HG02642 (cell line): ENCODE data around the gene NGRN.
"Not testable (repeated sequence)": the region's sequence is repeated elsewhere in the genome, so short reads cannot be mapped to it uniquely, and the experiment has no call there.

Source experiments
- ATAC-seq: cut with Tn5 transposase; IDR thresholded peaks from one replicate; pipeline ENCODE4 v1.9.1; 2021; ENCODE audit warnings: mild to moderate bottlenecking; ENCODE audit not compliant: unreplicated experiment, poor library complexity

NGRN gene

DNA sequence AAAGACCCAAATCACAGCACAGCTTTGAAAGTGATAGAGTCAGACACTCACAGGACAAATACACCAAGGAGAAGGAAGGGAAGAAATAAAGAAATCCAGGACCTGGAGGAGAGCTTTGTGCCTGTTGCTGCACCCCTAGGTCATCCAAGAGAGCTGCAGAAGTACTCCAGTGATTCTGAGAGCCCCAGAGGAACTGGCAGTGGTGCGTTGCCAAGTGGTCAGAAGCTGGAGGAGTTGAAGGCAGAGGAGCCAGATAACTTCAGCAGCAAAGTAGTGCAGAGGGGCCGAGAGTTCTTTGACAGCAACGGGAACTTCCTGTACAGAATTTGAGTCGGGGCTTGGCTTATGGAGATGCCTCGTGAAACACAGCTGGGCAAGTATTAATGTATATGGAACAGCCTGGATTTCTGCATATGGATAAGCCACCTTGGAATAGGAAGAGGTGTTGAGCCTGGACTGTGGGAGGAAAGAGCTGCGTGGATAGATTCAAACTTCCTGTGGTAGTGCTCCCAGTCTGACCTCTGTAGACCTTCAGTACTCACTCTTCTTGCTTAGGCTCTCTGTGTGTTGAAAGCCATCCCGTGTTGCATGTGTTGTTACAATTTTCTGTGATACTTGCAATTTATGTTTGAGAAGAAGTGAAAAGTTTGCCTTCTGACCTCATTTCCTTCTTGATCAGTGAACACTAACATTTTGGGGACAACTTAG, 6.1 kb downstream of the NGRN start:
- ATAC-seq, result no peak

DNA sequence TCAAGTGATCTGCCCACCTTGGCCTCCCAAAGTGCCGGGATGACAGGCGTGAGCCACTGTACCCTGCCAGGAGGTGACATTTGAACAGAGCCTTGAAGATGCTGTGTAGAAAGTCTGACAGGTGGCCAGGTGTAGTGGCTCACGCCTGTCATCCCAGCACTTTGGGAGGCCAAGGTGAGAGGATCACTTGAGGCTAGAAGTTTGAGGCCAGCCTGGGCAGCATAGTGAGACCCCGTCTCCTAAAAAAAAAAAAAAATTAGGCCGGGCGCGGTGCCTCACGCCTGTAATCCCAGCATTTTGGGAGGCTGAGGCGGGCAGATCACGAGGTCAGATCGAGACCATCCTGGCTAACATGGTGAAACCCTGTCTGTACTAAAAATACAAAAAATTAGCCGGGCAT, 13.0 kb downstream of the NGRN start:
- ATAC-seq, result not testable (repeated sequence)

GRCh38 chr15:90280743-90281142, 15.3 kb downstream of the NGRN start:
- not testable (repeated sequence) for ATAC-seq

GRCh38 chr15:90281637-90282036, 16.2 kb downstream of the NGRN start:
- not testable (repeated sequence) for ATAC-seq

- no peak for ATAC-seq
Measured at GRCh38 chr15:90286678-90287077, 21.2 kb downstream of the NGRN start.

DNA sequence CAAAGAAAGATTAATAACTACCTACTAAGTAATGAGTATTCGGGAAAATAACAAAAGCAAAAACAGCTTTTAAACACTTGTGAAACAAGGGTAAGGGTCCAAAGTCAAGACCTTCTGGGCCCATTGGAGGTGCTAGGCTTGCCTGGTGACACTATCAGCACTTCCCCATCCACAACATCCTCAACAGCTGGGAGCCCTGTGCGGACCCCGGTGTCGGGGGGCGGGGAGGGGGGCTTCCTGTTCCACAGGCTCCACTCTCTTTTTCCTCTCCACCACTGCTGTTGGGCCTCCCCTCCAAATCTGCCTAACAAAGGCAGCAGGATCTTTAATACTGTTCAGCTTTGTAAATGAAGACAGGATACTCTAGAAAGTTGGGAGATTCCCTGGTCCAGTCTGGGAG, 21.6 kb downstream of the NGRN start:
- no peak for ATAC-seq

DNA sequence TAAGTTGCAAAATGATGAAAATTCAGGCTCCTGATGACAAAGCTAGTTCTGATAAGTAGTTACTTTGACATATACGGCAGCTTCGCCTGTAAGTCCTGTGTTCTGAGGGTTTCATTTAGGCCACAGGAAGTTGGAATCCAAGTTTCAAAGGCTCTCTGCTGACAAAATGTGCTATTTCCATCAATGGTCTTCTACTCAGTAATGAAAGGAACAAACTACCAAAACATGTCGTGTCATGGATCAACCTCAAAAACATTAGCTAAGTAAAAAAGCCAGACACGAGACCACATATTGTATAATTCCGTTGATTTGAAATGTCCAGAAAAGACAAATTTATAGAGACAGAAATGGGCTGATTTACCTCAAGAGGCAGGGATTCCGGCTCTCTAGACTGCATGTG, 22.5 kb downstream of the NGRN start:
- ATAC-seq, result no peak

DNA sequence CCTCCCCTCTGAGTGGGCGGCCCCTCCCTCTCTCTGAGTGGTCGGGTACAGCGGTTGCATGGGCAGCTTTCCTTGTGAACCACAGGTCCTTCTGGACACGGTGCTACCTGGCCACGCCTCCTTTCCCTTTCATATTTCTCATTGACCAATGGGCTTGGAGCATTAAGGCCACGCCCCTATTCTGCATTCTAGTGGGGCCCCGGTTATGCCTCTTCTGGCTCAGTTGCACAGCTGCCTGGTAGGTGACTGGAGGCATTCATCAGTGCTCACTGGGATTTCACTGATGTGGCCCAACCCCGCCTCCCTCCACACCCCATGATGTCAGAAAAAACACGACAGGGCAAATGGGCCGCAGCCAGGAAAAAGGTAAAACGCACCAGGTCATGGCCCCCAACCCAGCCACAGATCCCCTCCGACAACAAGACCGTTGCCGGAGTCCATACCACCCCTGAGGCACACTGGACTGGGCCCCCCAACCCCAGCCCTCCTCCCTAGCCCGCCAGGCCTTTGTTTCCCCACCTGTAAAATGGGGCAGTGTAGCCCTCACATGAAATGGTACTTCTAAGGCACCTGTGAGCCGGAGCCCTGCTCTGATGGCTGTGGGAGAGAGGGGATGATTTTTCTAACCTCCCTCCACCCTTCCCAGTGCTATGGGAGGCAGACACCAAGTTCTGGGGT, 26.3 kb downstream of the NGRN start:
- ATAC-seq, result no peak

DNA sequence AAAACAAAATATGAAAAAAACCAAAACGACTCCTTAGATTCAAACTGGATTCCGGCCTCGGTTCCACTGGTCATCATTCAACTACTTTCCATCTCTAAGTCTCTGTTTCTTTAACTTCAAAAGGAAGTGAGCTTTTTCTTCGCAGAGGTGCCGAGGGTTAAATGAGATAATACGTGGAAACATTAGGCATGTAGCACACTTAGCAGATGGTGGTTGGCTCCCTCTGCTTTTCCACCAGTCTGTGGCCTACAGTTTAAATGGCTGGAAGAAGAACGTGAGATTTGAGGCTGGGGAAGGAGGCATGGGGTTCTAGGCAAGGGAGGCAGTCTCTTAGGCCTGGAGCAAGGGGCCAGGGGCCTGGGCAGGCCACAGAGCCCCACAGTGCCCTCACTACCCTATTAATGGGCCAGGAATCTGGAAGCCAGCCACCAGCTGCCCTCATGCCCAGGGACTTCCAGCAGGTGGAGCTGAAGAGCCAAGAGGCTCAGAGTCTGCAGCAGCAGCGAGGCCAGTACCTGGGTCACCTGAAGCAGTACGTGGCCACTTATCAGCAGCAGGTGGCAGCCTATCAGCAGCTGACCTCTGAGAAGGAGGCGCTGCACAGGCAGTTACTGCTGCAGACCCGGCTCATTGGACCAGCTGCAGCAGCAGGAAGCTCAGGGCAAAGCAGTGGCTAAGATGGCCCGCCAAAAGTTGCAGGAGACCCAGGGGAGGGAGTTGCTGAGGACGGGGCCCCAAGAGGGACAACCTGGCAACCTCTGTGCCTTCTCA, 27.8 kb downstream of the NGRN start:
- not testable (repeated sequence) for ATAC-seq

GRCh38 chr15:90294159-90294558, 28.7 kb downstream of the NGRN start:
- ATAC-seq, result no peak

DNA sequence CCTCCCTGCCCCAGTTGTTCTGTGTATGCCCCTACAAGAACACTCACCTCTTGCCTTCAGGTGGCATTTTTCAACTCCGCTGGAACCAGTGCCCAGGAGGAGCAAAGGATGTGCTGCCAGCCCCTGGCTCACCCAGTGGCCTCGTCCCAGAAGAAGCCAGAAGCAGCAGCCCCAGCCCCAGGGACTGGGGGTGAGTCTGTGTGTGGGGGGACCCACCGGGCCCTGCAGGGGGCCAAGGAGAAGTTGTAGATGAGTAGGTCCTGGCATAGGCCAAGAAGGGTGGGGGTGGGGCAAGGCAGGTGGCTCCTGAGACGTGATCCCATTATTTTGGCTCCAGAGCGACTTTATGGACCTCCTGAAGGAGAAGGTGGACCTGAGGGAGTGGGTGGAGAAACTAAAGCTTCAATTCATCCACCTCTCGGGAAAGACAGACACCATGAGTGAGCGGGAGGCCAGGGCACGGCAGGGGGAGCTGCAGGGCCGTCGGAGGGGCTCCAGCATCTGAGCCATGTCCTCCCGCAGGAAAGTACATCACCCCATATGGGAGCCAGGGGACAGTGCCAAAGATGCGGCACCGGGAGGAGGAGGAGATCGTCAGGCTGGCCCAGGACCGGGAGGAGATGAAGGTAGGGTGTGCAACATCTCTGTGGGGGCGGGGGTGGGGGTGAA, 29.3 kb downstream of the NGRN start:
- no peak for ATAC-seq

DNA sequence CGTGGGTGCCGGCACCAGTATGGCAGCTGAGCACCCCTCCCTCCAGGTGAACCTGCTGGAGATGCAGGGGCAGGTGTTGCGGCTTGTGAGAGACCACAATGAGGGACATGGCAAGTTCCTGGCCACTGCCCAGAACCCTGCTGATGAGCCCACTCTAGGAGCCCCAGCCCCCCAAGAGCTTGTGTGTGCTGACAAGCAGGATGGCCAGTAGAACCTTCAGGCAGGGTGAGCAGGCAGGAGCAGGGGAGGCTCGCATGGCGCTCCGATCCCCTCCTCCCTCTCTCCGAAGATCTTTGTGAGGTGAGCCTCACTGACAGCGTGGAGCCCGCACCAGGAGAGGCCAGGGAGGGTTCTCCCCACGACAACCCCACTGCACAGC, 29.8 kb downstream of the NGRN start:
- no peak for ATAC-seq

GRCh38 chr15:90296316-90296884, 30.9 kb downstream of the NGRN start:
- not testable (repeated sequence) for ATAC-seq

DNA sequence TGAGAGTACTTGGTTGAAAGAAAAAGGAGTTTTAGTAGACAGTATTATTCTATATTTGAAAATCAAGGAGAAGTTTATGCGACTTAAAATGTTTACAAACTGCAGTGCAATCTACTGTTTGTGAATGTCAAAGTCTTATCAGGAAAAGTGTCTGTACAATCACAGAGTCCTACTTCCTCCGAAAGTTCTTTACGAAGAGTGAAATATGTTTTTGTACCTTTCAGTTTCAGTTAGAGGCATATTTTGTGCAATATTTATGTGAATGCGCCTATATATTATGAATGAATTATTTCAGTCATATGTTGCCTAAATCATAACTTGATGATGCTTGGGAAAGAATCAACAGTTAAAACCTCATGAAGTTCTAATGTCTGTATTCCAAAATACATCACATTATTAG, 31.5 kb downstream of the NGRN start:
- no peak for ATAC-seq

GRCh38 chr15:90300541-90300940, 35.1 kb downstream of the NGRN start:
- no peak for ATAC-seq

GRCh38 chr15:90300988-90301706, 35.7 kb downstream of the NGRN start:
- ATAC-seq, result no peak

DNA sequence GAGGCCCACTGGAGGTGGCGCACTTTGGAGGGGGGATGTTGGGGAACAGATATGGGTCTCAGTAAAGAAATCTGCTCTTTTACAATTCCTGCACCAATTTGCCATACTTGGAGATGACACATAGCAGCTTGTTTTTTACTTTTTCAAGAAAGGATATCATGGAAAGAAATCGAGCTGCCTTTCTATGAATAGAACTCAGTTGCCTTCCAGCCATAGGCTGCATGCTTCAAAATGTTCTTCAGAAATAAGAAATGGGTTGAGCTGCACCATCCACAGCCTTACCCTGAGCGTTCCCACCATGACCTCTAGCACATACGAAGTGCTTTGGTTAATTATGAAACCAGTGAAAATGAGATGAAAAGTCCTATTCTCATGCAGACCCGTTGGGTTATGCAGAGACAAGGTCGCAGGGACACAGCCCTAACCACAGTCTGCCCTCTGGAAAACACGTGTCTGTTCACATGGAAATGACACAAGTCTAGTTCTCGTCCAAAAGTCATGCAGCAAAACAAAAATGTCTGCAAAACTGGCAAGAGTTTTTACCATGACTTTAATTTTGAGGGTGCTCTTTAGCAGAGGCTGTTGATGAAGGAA, 36.3 kb downstream of the NGRN start:
- no peak for ATAC-seq

DNA sequence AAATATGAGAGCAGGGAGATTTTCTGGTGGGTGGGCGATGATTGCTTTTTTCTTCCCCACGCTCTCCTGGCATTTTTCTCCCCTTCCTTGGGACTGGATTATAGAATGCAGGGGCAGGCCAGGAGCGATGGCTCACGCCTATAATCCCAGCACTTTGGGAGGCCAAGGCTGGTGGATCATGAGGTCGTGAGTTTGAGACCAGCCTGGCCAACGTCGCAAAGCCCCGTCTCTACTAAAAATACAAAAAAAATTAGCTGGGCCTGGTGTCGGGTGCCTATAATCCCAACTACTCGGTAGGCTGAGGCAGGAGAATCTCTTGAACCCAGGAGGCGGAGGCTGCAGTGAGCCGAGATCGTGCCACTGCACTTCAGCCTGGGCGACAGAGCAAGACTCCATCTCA, 39.9 kb downstream of the NGRN start:
- not testable (repeated sequence) for ATAC-seq

DNA sequence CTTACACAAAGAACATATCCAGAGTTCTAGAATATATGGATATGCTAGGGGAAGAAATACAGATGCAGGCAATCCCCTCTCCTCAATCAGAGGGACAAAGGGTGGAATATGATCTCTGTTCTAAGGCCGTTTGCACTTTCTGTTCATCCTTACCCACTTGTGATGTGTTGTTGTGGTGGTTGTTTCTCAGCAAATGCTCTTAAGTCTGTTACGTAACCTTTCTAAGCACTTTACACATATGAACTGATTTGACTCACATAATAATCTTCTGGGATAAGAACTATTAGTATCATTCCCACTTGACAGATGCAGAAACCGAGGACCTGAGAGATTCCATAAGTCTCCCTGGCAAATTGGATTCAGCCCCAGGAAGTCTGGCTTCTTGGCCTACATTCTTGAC, 40.5 kb downstream of the NGRN start:
- ATAC-seq, result no peak
